HEK293T (cell line): Measurements from ENCODE around the gene JAZF1.

Source experiments
- ARNT ChIP-seq: fragments of 450-650 bp; IDR thresholded peaks from 2 replicates; pipeline ENCODE4 v1.6.1; 2017; ENCODE audit warnings: mild to moderate bottlenecking
- CTBP1 ChIP-seq: fragments of 450-650 bp; IDR thresholded peaks from 2 replicates; pipeline ENCODE4 v1.6.1; 2016; ENCODE audit warnings: borderline replicate concordance
- ELF4 ChIP-seq: fragments of 450-650 bp; IDR thresholded peaks from 2 replicates; pipeline ENCODE4 v1.6.1; 2017; ENCODE audit warnings: antibody characterized with exemption
- FOXK2 ChIP-seq: fragments of 450-650 bp; IDR thresholded peaks from 2 replicates; pipeline ENCODE4 v1.6.1; 2016; ENCODE audit warnings: mild to moderate bottlenecking
- FOXM1 ChIP-seq: fragments of 450-650 bp; IDR thresholded peaks from 2 replicates; pipeline ENCODE4 v1.6.1; 2017; ENCODE audit warnings: mild to moderate bottlenecking, borderline replicate concordance
- HDGF ChIP-seq: fragments of 450-650 bp; IDR thresholded peaks from 2 replicates; pipeline ENCODE4 v1.6.1; 2017; ENCODE audit warnings: antibody characterized with exemption, borderline replicate concordance
- L3MBTL2 ChIP-seq: fragments of 450-650 bp; conservative IDR thresholded peaks from 2 replicates; pipeline ENCODE4 v1.6.1; 2016; ENCODE audit warnings: mild to moderate bottlenecking
- SP1 ChIP-seq: fragments of 450-650 bp; IDR thresholded peaks from 2 replicates; pipeline ENCODE4 v1.6.1; 2017
- SUZ12 ChIP-seq: fragments of 450-650 bp; IDR thresholded peaks from 2 replicates; pipeline ENCODE4 v1.6.1; 2016; ENCODE audit warnings: mild to moderate bottlenecking

- no peak for TF ChIP-seq ELF4
- TF ChIP-seq SP1: no peak
- TF ChIP-seq FOXK2: no peak
- TF ChIP-seq L3MBTL2: no peak
- no peak for TF ChIP-seq FOXM1
- no peak for TF ChIP-seq HDGF
- no peak for TF ChIP-seq SUZ12
- no peak for TF ChIP-seq CTBP1
- no peak for TF ChIP-seq ARNT
Observed at GRCh38 chr7:28124413-28124812, 56.2 kb downstream of the JAZF1 start.
